IMR-90 (cell line): ENCODE data around the gene OSER1. TPM values are rescaled to one million over a fixed set of nuclear protein-coding genes. Genes with fewer than 3 reads are reported as not detected.

Experiments
- ATAC-seq: fragments of 200-7000 bp; cut with Tn5 transposase; 2 replicates; pipeline ENCODE4 v1.9.1; 2020; ENCODE audit warnings: low read depth, mild to moderate bottlenecking, moderate library complexity
- BruUV-seq: library from RNA; stranded (reverse); fragments of 400-500 nt; replicated peaks from 2 replicates; lab custom pipeline; 2021; lab: Mats Ljungman, UMichigan
- CTCF ChIA-PET: fragments of 300-600 bp; formaldehyde crosslinking; extraction: SDS; loops from one replicate; lab custom pipeline; 2021; ENCODE audit warnings: antibody characterized with exemption; lab: Yijun Ruan, JAX
- POLR2A ChIA-PET: fragments of 300-600 bp; sonication (Branson Sonifier 250); formaldehyde crosslinking; loops from one replicate; lab custom pipeline; 2022; ENCODE audit warnings: antibody characterized with exemption; ENCODE audit not compliant: unreplicated experiment; lab: Charles Lee
- DNase-seq: peaks from one replicate; pipeline ENCODE4 v3.0.0; 2013
- H2AFZ ChIP-seq: replicated peaks from 2 replicates; pipeline ENCODE3; 2013; ENCODE audit warnings: low read length, mild to moderate bottlenecking; ENCODE audit not compliant: poor library complexity
- H2AK5ac ChIP-seq: 2 replicates; pipeline ENCODE4 v1.6.1; 2013; ENCODE audit warnings: low read depth, low read length, inconsistent platforms
- H2AK9ac ChIP-seq: replicated peaks from 2 replicates; pipeline ENCODE3; 2013; ENCODE audit warnings: mild to moderate bottlenecking, low read depth, low read length, moderate library complexity; ENCODE audit not compliant: poor library complexity
- H2BK120ac ChIP-seq: 2 replicates; pipeline ENCODE4 v1.6.1; 2013; ENCODE audit warnings: low read depth, low read length, inconsistent platforms
- H2BK15ac ChIP-seq: 3 replicates; pipeline ENCODE4 v1.6.1; 2013; ENCODE audit warnings: low read depth, low read length, inconsistent platforms
- H2BK20ac ChIP-seq: 2 replicates; pipeline ENCODE4 v1.6.1; 2013; ENCODE audit warnings: low read depth, mild to moderate bottlenecking, inconsistent platforms, low read length, moderate library complexity
- H2BK5ac ChIP-seq: 2 replicates; pipeline ENCODE4 v1.6.1; 2013; ENCODE audit warnings: mild to moderate bottlenecking, low read depth, low read length, inconsistent platforms; ENCODE audit not compliant: poor library complexity, severe bottlenecking
- H3K14ac ChIP-seq: replicated peaks from 2 replicates; pipeline ENCODE4 v1.6.1; 2013; ENCODE audit warnings: low read depth, low read length, inconsistent platforms
- H3K18ac ChIP-seq: 2 replicates; pipeline ENCODE4 v1.6.1; 2013; ENCODE audit warnings: low read depth, low read length, control low read depth
- H3K23ac ChIP-seq: 2 replicates; pipeline ENCODE4 v1.6.1; 2013; ENCODE audit warnings: low read depth, low read length, inconsistent platforms
- H3K27ac ChIP-seq: 2 replicates; pipeline ENCODE4 v1.5.1; 2013; ENCODE audit warnings: mild to moderate bottlenecking, control low read depth, low read length; ENCODE audit not compliant: insufficient read depth
- H3K27me3 ChIP-seq: 2 replicates; pipeline ENCODE4 v1.6.1; 2013; ENCODE audit warnings: low read length; ENCODE audit not compliant: control insufficient read depth, insufficient read depth
- H3K36me3 ChIP-seq: 2 replicates; pipeline ENCODE4 v1.6.1; 2013; ENCODE audit warnings: low read length, mixed read lengths; ENCODE audit not compliant: control insufficient read depth, insufficient read depth
- H3K4ac ChIP-seq: 2 replicates; pipeline ENCODE4 v1.6.1; 2013; ENCODE audit warnings: low read depth, low read length, inconsistent platforms
- H3K4me1 ChIP-seq: 2 replicates; pipeline ENCODE4 v1.6.1; 2013; ENCODE audit warnings: low read length, mixed read lengths; ENCODE audit not compliant: control insufficient read depth, insufficient read depth
- H3K4me2 ChIP-seq: 2 replicates; pipeline ENCODE4 v1.6.1; 2013; ENCODE audit warnings: low read depth, mild to moderate bottlenecking, control low read depth, low read length, moderate library complexity
- H3K4me3 ChIP-seq: 2 replicates; pipeline ENCODE4 v1.5.1; 2013; ENCODE audit warnings: low read depth, mild to moderate bottlenecking, control low read depth, low read length, moderate library complexity; ENCODE audit not compliant: insufficient read depth
- H3K56ac ChIP-seq: 2 replicates; pipeline ENCODE4 v1.6.1; 2013; ENCODE audit warnings: low read length, inconsistent platforms; ENCODE audit not compliant: insufficient read depth; ENCODE audit errors: extremely low read depth
- H3K79me1 ChIP-seq, 2 experiments: 2 replicates each; pipeline ENCODE4 v1.6.1; 2013; ENCODE audit warnings: low read length in 2 of 2, inconsistent platforms in 1 of 2, low read depth in 1 of 2
- H3K9ac ChIP-seq: 2 replicates; pipeline ENCODE4 v1.6.1; 2013; ENCODE audit warnings: low read depth, low read length, control low read depth
- H3K9me1 ChIP-seq: 2 replicates; pipeline ENCODE4 v1.6.1; 2013; ENCODE audit warnings: low read length, inconsistent platforms; ENCODE audit not compliant: insufficient read depth
- H3K9me3 ChIP-seq: 2 replicates; pipeline ENCODE4 v1.6.1; 2013; ENCODE audit warnings: low read length; ENCODE audit not compliant: control insufficient read depth, insufficient read depth
- H4K20me1 ChIP-seq: 2 replicates; pipeline ENCODE4 v1.6.1; 2013; ENCODE audit warnings: low read length, inconsistent platforms; ENCODE audit not compliant: insufficient read depth
- H4K5ac ChIP-seq: 2 replicates; pipeline ENCODE4 v1.6.1; 2013; ENCODE audit warnings: mild to moderate bottlenecking, low read depth, low read length, control low read depth
- H4K8ac ChIP-seq, 2 experiments: 2 replicates each; pipeline ENCODE4 v1.6.1; 2013; ENCODE audit warnings: low read depth in 2 of 2, low read length in 2 of 2, control low read depth in 1 of 2, inconsistent platforms in 1 of 2
- H4K91ac ChIP-seq: 2 replicates; pipeline ENCODE4 v1.6.1; 2013; ENCODE audit warnings: low read depth, low read length, inconsistent platforms; ENCODE audit not compliant: insufficient read depth
- BHLHE40 ChIP-seq: fragments of 150-350 bp; IDR thresholded peaks from 2 replicates; pipeline ENCODE4 v1.6.1; 2016; ENCODE audit warnings: mild to moderate bottlenecking, low read depth, low read length
- CEBPB ChIP-seq: IDR thresholded peaks from 2 replicates; pipeline ENCODE4 v1.6.1; 2012; ENCODE audit warnings: low read depth, low read length, improper control_type of control experiment
- CHD1 ChIP-seq: IDR thresholded peaks from 2 replicates; pipeline ENCODE4 v1.6.1; 2012; ENCODE audit warnings: low read depth, low read length, improper control_type of control experiment
- MAFK ChIP-seq: IDR thresholded peaks from 2 replicates; pipeline ENCODE4 v1.6.1; 2012; ENCODE audit warnings: low read depth, low read length, improper control_type of control experiment
- MAZ ChIP-seq: IDR thresholded peaks from 2 replicates; pipeline ENCODE4 v1.6.1; 2012; ENCODE audit warnings: low read depth, mild to moderate bottlenecking, low read length, improper control_type of control experiment, moderate library complexity, borderline replicate concordance
- MXI1 ChIP-seq: IDR thresholded peaks from 2 replicates; pipeline ENCODE4 v1.6.1; 2012; ENCODE audit warnings: low read depth, mild to moderate bottlenecking, low read length, moderate library complexity, borderline replicate concordance
- NFE2L2 ChIP-seq: fragments of 150-350 bp; IDR thresholded peaks from 2 replicates; pipeline ENCODE4 v1.6.1; 2016; ENCODE audit warnings: low read depth, mild to moderate bottlenecking, low read length
- RFX5 ChIP-seq: IDR thresholded peaks from 2 replicates; pipeline ENCODE4 v1.8.0; 2012; ENCODE audit warnings: low read depth, mild to moderate bottlenecking, low read length, moderate library complexity
- SMC3 ChIP-seq: fragments of 150-350 bp; IDR thresholded peaks from 2 replicates; pipeline ENCODE4 v1.6.1; 2016; ENCODE audit warnings: low read depth, mild to moderate bottlenecking, antibody characterized with exemption, low read length, moderate library complexity
- WGBS, 2 experiments: methylation state at CpG; one replicate each; pipeline versions ENCODE4 v1.1.5 to v1.1.7; 2013; ENCODE audit warnings: missing lambda C conversion rate in 2 of 2; ENCODE audit not compliant: insufficient read length in 1 of 2; ENCODE audit errors: extremely low coverage in 2 of 2; 5-methylcytosine and 5-hydroxymethylcytosine counted together
- dilution Hi-C: fragments of 300-500 bp; cut with HindIII; formaldehyde crosslinking; loops from one replicate; pipeline ENCODE4 v1.14.3; 2018; ENCODE audit warnings: low sequenced_read_pairs; ENCODE audit not compliant: unreplicated experiment
- in situ Hi-C: fragments of 300-500 bp; cut with MboI; formaldehyde crosslinking; loops from 3 replicates; pipeline ENCODE4 v1.14.3; 2019; ENCODE audit warnings: low sequenced_read_pairs, inconsistent platforms, mixed read lengths
- intact Hi-C: fragments of 100-400 bp; cut with micrococcal nuclease; formaldehyde crosslinking; loops from 2 replicates; pipeline ENCODE4 v1.10.0; 2022
- polyA plus RNA-seq, 3 experiments: library from polyadenylated mRNA; depleted of rRNA; stranded (reverse); fragments of >200 nt; gene quantifications; 2 replicates each; pipeline ENCODE4 v1.2.3, GENCODE V29; 2012; ENCODE audit warnings: low replicate concordance in 1 of 3
- total RNA-seq: library from RNA; depleted of rRNA; stranded (reverse); fragments of >200 nt; gene quantifications from 2 replicates; pipeline ENCODE4 v1.2.3, GENCODE V29; 2012

Gene OSER1
- total and polyA plus RNA-seq, 2 of the 4 experiments (the other 2 are of a cell fraction), result 32.6 to 70.6 TPM

DNA sequence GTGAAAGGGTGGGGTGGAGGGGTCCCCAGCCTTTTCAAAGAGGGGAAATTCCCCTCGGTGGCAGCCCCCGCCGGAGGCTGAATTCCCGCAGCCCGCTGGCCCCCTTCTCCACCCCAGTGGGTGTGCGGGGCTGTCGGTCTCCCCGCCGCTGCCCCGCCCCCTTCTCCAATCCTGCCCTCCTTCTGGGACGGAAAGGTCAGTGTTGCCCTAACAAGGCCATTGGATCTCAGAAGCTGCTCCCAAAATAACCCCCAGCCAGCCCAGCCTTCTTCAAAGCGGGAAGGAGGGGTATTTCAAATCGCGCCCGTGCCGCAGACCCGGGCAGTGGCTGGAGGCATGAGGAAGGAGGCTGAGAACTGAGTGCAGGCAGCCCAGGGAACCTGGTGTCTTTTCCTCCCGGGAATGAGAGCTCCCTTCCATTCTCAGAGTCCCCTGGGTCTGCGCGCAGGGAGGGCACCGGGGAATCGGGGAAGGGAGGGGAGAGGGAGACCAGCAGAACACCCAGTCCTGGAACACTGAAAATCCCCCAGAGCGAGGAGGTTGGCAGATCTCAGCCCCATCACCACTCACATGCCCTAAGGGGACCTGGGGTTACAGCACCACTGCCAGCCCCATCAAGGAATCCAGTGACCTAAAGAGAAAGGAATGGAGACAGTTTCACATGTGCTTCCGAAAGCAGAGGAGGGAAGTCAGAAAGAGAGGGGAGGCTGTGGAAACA lies 23.4 kb downstream of the OSER1 start, which contains the start of gene JPH2:
Gene JPH2, minus strand, starts transcription at position 135 of the 718 bp plus-strand sequence. CDS start 483 bp downstream, outside the sequence.
- intact Hi-C loops (no loop called here), dilution Hi-C loops (no loop called here), in situ Hi-C loops (loop anchor here (5.0 kb wide), 1 partner anchor 70 kb away; no protein-coding TSS in a partner anchor)
- DNase-seq, result peak; percentile 67
- peak within 1 kb of the TSS; percentile 22 for H3K4me3 ChIP-seq
- no peak for TF ChIP-seq NFE2L2
- TF ChIP-seq MXI1, result peak; percentile 66; the same call in 1 of the 2 replicates
- TF ChIP-seq RFX5, result no peak
- no peak for TF ChIP-seq MAFK
- no peak for TF ChIP-seq CEBPB
- TF ChIP-seq SMC3, result no peak
- no peak for TF ChIP-seq CHD1
- TF ChIP-seq MAZ, result peak; percentile 23; the same call in 1 of the 2 replicates
- no peak for TF ChIP-seq BHLHE40
- ATAC-seq, result peak; percentile 82
- BruUV-seq, result no TSS peak
- H4K20me1 ChIP-seq, result no peaks in the 10 kb centered on the region
- no CpG with 5 or more reads among the region's 24 CpGs for WGBS, 2 experiments
- H2BK120ac ChIP-seq, result peak within 1 kb of the TSS; percentile 98
- peaks cover 13% of the 10 kb centered on the region for H3K4me1 ChIP-seq
- no peaks in the 10 kb centered on the region for H3K9me3 ChIP-seq
- peaks cover 0 to 16% of the 10 kb centered on the region in 2 experiments; a peak in 1 of 4 replicates for H3K79me1 ChIP-seq
- H2BK15ac ChIP-seq, result peak within 1 kb of the TSS; percentile 100; the same call in 2 of the 3 replicates
- H3K56ac ChIP-seq, result peak within 1 kb of the TSS; percentile 91
- H2BK5ac ChIP-seq, result peak within 1 kb of the TSS; percentile 90
- H2AFZ ChIP-seq, result peak within 1 kb of the TSS; percentile 90
- ChIA-PET CTCF (interaction anchor here (0.6 to 5.6 kb wide), 3 partner anchors 9 to 642 kb away, joined by 3 to 67 read pairs (median 3); no protein-coding TSS in a partner anchor), POLR2A (interaction anchor here (0.6 to 1.2 kb wide), 3 partner anchors 8 to 70 kb away, joined by 3 to 5 read pairs (median 4); no protein-coding TSS in a partner anchor)
- peak within 1 kb of the TSS; percentile 83 for H3K27ac ChIP-seq
- peak within 1 kb of the TSS; percentile 91 for H2AK5ac ChIP-seq
- H2AK9ac ChIP-seq, result peak within 1 kb of the TSS; percentile 92
- H3K4me2 ChIP-seq, result peak within 1 kb of the TSS; percentile 57
- H3K9me1 ChIP-seq, result peaks cover 15% of the 10 kb centered on the region
- peak within 1 kb of the TSS; percentile 98 for H3K14ac ChIP-seq
- H2BK20ac ChIP-seq, result peak within 1 kb of the TSS; percentile 98
- H4K5ac ChIP-seq, result peak within 1 kb of the TSS; percentile 67
- no peaks in the 10 kb centered on the region for H3K36me3 ChIP-seq
- H3K18ac ChIP-seq, result peak within 1 kb of the TSS; percentile 70
- peak within 1 kb of the TSS; percentile 96 for H4K91ac ChIP-seq
- H3K9ac ChIP-seq, result peak within 1 kb of the TSS; percentile 54
- peak within 1 kb of the TSS; percentile 97 for H3K23ac ChIP-seq
- H3K4ac ChIP-seq, result peak within 1 kb of the TSS; percentile 98
- no peaks in the 10 kb centered on the region for H3K27me3 ChIP-seq
- H4K8ac ChIP-seq, result peak within 1 kb of the TSS; percentile 87 to 96
